GM12878 (cell line): Measurements from ENCODE around the gene ZKSCAN2. TPM values are rescaled to one million over a fixed set of nuclear protein-coding genes. Genes with fewer than 3 reads are reported as not detected.

Experiments
- BACH1 ChIP-seq: fragments of 450-650 bp; IDR thresholded peaks from 2 replicates; pipeline ENCODE4 v1.6.1; 2017; ENCODE audit warnings: mild to moderate bottlenecking, borderline replicate concordance
- EED ChIP-seq: sonication (generic); IDR thresholded peaks from 2 replicates; pipeline ENCODE4 v1.6.1; 2016; ENCODE audit warnings: antibody characterized with exemption, low read depth
- HSF1 ChIP-seq: fragments of 150-350 bp; IDR thresholded peaks from 2 replicates; pipeline ENCODE4 v1.6.1; 2014; ENCODE audit warnings: mild to moderate bottlenecking, low read depth, low read length
- IKZF2 ChIP-seq, 2 experiments: fragments of 450-650 bp; IDR thresholded peaks; 2 replicates each; pipeline ENCODE4 v1.6.1; 2017; ENCODE audit warnings: mild to moderate bottlenecking in 2 of 2, moderate library complexity in 2 of 2
- JUNB ChIP-seq: IDR thresholded peaks from 2 replicates; pipeline ENCODE4 v1.6.1; 2016; ENCODE audit warnings: antibody characterized with exemption, mild to moderate bottlenecking
- KAT2A ChIP-seq: conservative IDR thresholded peaks from 2 replicates; pipeline ENCODE4 v1.6.1; 2011; ENCODE audit warnings: low read depth, low read length; ENCODE audit not compliant: control insufficient read depth
- MAX ChIP-seq: IDR thresholded peaks from 2 replicates; pipeline ENCODE4 v1.6.1; 2012; ENCODE audit warnings: low read depth, low read length, improper control_type of control experiment
- MXI1 ChIP-seq: fragments of 150-350 bp; IDR thresholded peaks from 2 replicates; pipeline ENCODE4 v1.6.1; 2011; ENCODE audit warnings: low read depth, mild to moderate bottlenecking, inconsistent platforms, low read length, improper control_type of control experiment
- NBN ChIP-seq: fragments of 450-650 bp; IDR thresholded peaks from 2 replicates; pipeline ENCODE4 v1.6.1; 2016
- NRF1 ChIP-seq: conservative IDR thresholded peaks from 2 replicates; pipeline ENCODE4 v1.6.1; 2011; ENCODE audit warnings: mild to moderate bottlenecking, low read depth, low read length, improper control_type of control experiment
- PAX8 ChIP-seq: fragments of 450-650 bp; IDR thresholded peaks from 2 replicates; pipeline ENCODE4 v1.6.1; 2017; ENCODE audit warnings: mild to moderate bottlenecking, moderate library complexity
- REST ChIP-seq: IDR thresholded peaks from 2 replicates; pipeline ENCODE4 v1.6.1; 2012; ENCODE audit warnings: mild to moderate bottlenecking, low read depth, low read length
- SPI1 ChIP-seq: IDR thresholded peaks from 2 replicates; pipeline ENCODE4 v1.6.1; 2011; ENCODE audit warnings: low read depth, mild to moderate bottlenecking, low read length, moderate library complexity, borderline replicate concordance; ENCODE audit not compliant: insufficient read depth
- USF1 ChIP-seq: IDR thresholded peaks from 2 replicates; pipeline ENCODE4 v1.6.1; 2011; ENCODE audit warnings: borderline replicate concordance, low read depth, mild to moderate bottlenecking, moderate library complexity, mixed read lengths, low read length; ENCODE audit not compliant: insufficient read depth; ENCODE audit errors: extremely low read length
- ZNF592 ChIP-seq: fragments of 450-650 bp; IDR thresholded peaks from 2 replicates; pipeline ENCODE4 v1.6.1; 2017; ENCODE audit warnings: mild to moderate bottlenecking, moderate library complexity
- polyA plus RNA-seq, 11 experiments: library from polyadenylated mRNA; depleted of rRNA in 4 of 11; unstranded in 6 of 11; stranded (reverse) in 5 of 11; fragments of >200 nt; fragmentation: Nextera tagmentation in 4 of 11; fragmentation: Illumina TruSeq in 1 of 11; extraction: Ambion mirVana in 4 of 11; extraction: Trizol in 1 of 11; gene quantifications; 1 replicate in 1 of 11; 2 replicates in 10 of 11; pipeline versions ENCODE4 v1.2.1 to v1.2.3, GENCODE V29; 2011 to 2016; ENCODE audit warnings: inconsistent platforms in 2 of 11, missing spikeins in 2 of 11, low read depth in 1 of 11
- total RNA-seq, 4 experiments: library from RNA; depleted of rRNA in 3 of 4; stranded (reverse); fragments of >200 nt in 3 of 4; fragmentation: Illumina TruSeq in 1 of 4; extraction: Trizol in 1 of 4; gene quantifications; 2 replicates each; pipeline versions ENCODE4 v1.2.1 to v1.2.3, GENCODE V29; 2013 to 2021

The ZKSCAN2 gene
- total and polyA plus RNA-seq, 10 of the 15 experiments (the other 5 are each of a cell fraction or from before 2014, with no cell fraction given), result 0.75 to 6.6 (median 2.9) TPM

GRCh38 chr16:25256695-25257469 lies 763 bp downstream of the ZKSCAN2 start (continued):
- TF ChIP-seq ZNF592 (no peak), NRF1 (no peak), SPI1 (no peak), MXI1 (no peak; the same call in 1 of the 2 replicates), JUNB (no peak), HSF1 (no peak), USF1 (no peak), MAX (no peak), BACH1 (no peak), IKZF2 (IDR thresholded peaks at IDR 0.05) (0 out of 4 replicates have a peak, but pooled peaks of 1 of the 2 experiments have one; percentile 7), REST (no peak), PAX8 (no peak), KAT2A (no peak), EED (peak; percentile 36; the same call in 1 of the 2 replicates), NBN (no peak)
